NCI-H2196 treated with DMSO at 0.1 percent for 48 hours (cell line): ENCODE measurements around the gene RERE.
A peak's percentile ranks its signal among the peaks of the same experiment; 100 is the strongest.

ENCODE experiments used
- DNase-seq: peaks from one replicate; lab custom pipeline; 2025; ENCODE audit not compliant: unreplicated experiment; lab: John Stamatoyannopoulos, UW

Gene RERE

GRCh38 chr1:8671306-8671917 is 146.0 kb downstream of the RERE start:
- peak; percentile 30 for DNase-seq

- no peak for DNase-seq
These were observed 147.0 kb downstream of the RERE start for GRCh38 chr1:8670371-8670818.

GRCh38 chr1:8669606-8670335 is 147.7 kb downstream of the RERE start:
- DNase-seq: no peak

- no peak for DNase-seq
These were observed 149.4 kb downstream of the RERE start for GRCh38 chr1:8667869-8668594.

- DNase-seq: no peak
These were observed 150.9 kb downstream of the RERE start for GRCh38 chr1:8666389-8667167.

GRCh38 chr1:8665833-8666232 is 151.6 kb downstream of the RERE start:
- DNase-seq: no peak

- no peak for DNase-seq
These were observed 152.6 kb downstream of the RERE start for GRCh38 chr1:8664887-8665286.

GRCh38 chr1:8663915-8664329 is 153.5 kb downstream of the RERE start:
- no peak for DNase-seq

GRCh38 chr1:8663090-8663802 is 154.2 kb downstream of the RERE start:
- DNase-seq: no peak

- no peak for DNase-seq
These were observed 154.9 kb downstream of the RERE start for GRCh38 chr1:8662380-8663072.

GRCh38 chr1:8661185-8662110 is 156.0 kb downstream of the RERE start:
- DNase-seq: no peak

- no peak for DNase-seq
These were observed 157.0 kb downstream of the RERE start for GRCh38 chr1:8660411-8660828.

GRCh38 chr1:8659593-8659992 is 157.8 kb downstream of the RERE start:
- no peak for DNase-seq

GRCh38 chr1:8653878-8654277 is 163.6 kb downstream of the RERE start:
- no peak for DNase-seq

GRCh38 chr1:8652467-8653046 is 164.9 kb downstream of the RERE start:
- DNase-seq: no peak

- DNase-seq: no peak
These were observed 165.5 kb downstream of the RERE start for GRCh38 chr1:8651962-8652361.

GRCh38 chr1:8651236-8651890 is 166.1 kb downstream of the RERE start:
- no peak for DNase-seq

- DNase-seq: no peak
These were observed 167.6 kb downstream of the RERE start for GRCh38 chr1:8649875-8650274.
